NT2/D1 (cell line): Measurements from ENCODE around the gene OR2AG2.

Experiments
- SUZ12 ChIP-seq: IDR thresholded peaks from 2 replicates; pipeline ENCODE4 v1.6.1; 2011; ENCODE audit not compliant: insufficient read length, insufficient read depth; ENCODE audit errors: extremely low read depth
- YY1 ChIP-seq: IDR thresholded peaks from 2 replicates; pipeline ENCODE4 v1.6.1; 2011; ENCODE audit not compliant: insufficient read length, insufficient read depth
- ZNF274 ChIP-seq: IDR thresholded peaks from 2 replicates; pipeline ENCODE4 v1.6.1; 2011; ENCODE audit warnings: mild to moderate bottlenecking, low read depth, low read length

DNA sequence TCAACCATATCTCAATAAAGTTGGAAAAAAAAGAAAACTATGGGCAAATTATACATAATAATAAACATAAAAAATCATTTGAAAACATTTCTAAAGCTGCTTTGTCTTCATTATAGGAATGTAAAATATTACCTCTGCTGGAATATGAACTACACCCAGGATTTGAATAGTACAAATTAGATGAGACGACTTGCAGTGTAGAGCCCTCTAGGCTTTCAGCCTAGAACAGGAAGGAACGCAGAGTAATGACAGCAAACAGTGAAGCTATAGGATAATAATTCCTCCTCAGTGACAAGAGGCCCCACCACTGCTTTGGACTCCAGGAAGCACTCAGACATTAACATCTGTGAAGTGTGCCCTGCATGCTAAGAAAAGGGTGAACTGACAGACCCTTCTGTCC lies 18.8 kb upstream of the OR2AG2 start:
- TF ChIP-seq SUZ12 (no peak), YY1 (no peak), ZNF274 (no peak)
